CD4-positive, alpha-beta T cell (primary cell): ENCODE results near the gene FABP1. TPM values are rescaled to one million over a fixed set of nuclear protein-coding genes. Genes with fewer than 3 reads are reported as not detected.

Source experiments
- ATAC-seq: fragments of 200-7000 bp; cut with Tn5 transposase; one replicate; pipeline ENCODE4 v1.10.0; 2022; ENCODE audit warnings: mild to moderate bottlenecking; ENCODE audit not compliant: poor library complexity
- CTCF ChIA-PET: fragments of 350-600 bp; sonication (Branson Sonifier 250); formaldehyde crosslinking; loops from one replicate; lab custom pipeline; 2021; ENCODE audit warnings: antibody characterized with exemption, inconsistent platforms; lab: Charles Lee
- POLR2A ChIA-PET: fragments of 350-600 bp; sonication (Branson Sonifier 250); formaldehyde crosslinking; loops from one replicate; lab custom pipeline; 2021; ENCODE audit warnings: antibody characterized with exemption, inconsistent platforms; lab: Charles Lee
- DNase-seq, 14 experiments: peaks; one replicate each; pipeline ENCODE4 v3.0.0-alpha.2; 2013 to 2020; ENCODE audit warnings: mixed read lengths in 2 of 14
- H3K27ac ChIP-seq, 2 donors: one replicate each; pipeline versions ENCODE4 v1.5.1 to v1.7.0; 2013; ENCODE audit warnings: low read length in 2 of 2, low read depth in 1 of 2, mild to moderate bottlenecking in 1 of 2
- H3K27me3 ChIP-seq, 2 experiments: 1 replicate in 1 of 2; 2 replicates in 1 of 2; pipeline versions ENCODE4 v1.6.1 to v1.7.0; 2013; ENCODE audit warnings: low read length in 2 of 2, control low read depth in 1 of 2, mild to moderate bottlenecking in 1 of 2, moderate library complexity in 1 of 2; ENCODE audit not compliant: insufficient read depth in 2 of 2, control insufficient read depth in 1 of 2
- H3K36me3 ChIP-seq: one replicate; pipeline ENCODE4 v1.6.1; 2013; ENCODE audit warnings: low read length, control low read depth; ENCODE audit not compliant: insufficient read depth
- H3K4me1 ChIP-seq: one replicate; pipeline ENCODE4 v1.6.1; 2013; ENCODE audit warnings: low read length, control low read depth; ENCODE audit not compliant: insufficient read depth
- H3K4me3 ChIP-seq: one replicate; pipeline ENCODE4 v1.5.1; 2013; ENCODE audit warnings: mild to moderate bottlenecking, low read length, moderate library complexity
- H3K9me3 ChIP-seq, 2 experiments: 1 replicate in 1 of 2; 2 replicates in 1 of 2; pipeline versions ENCODE4 v1.6.1 to v1.7.0; 2013; ENCODE audit warnings: low read length in 2 of 2, mild to moderate bottlenecking in 2 of 2, control low read depth in 1 of 2, moderate library complexity in 1 of 2; ENCODE audit not compliant: control insufficient read depth in 1 of 2, insufficient read depth in 1 of 2
- H3K27ac Mint-ChIP-seq: one replicate; pipeline ENCODE4 v1.8.0; 2020; ENCODE audit warnings: mixed read lengths
- H3K27me3 Mint-ChIP-seq: one replicate; pipeline ENCODE4 v1.8.0; 2021; ENCODE audit warnings: mixed read lengths
- H3K36me3 Mint-ChIP-seq: one replicate; pipeline ENCODE4 v1.8.0; 2021; ENCODE audit warnings: low read depth, mixed read lengths
- H3K4me1 Mint-ChIP-seq: one replicate; pipeline ENCODE4 v1.8.0; 2021; ENCODE audit warnings: low read depth, mixed read lengths
- H3K4me3 Mint-ChIP-seq: one replicate; pipeline ENCODE4 v1.8.0; 2020; ENCODE audit warnings: mild to moderate bottlenecking, mixed read lengths
- H3K9me3 Mint-ChIP-seq: one replicate; pipeline ENCODE4 v1.8.0; 2020; ENCODE audit warnings: mixed read lengths
- intact Hi-C, 2 experiments: fragments of 100-400 bp; cut with DNase I in 1 of 2; cut with micrococcal nuclease in 1 of 2; formaldehyde crosslinking; loops; one replicate each; pipeline versions ENCODE4 v1.15.1 to v1.9.0; 2023 to 2025; cut with DNase I, micrococcal nuclease
- total RNA-seq, 174 experiments: library from RNA in 2 of 174; stranded (reverse) in 2 of 174; gene quantifications; one replicate each; pipeline ENCODE4 v1.2.3 and lab custom pipeline; 2021 to 2026
- TF ChIP-seq, protein P1 (sequence below): fragments of 200-600 bp; IDR thresholded peaks from one replicate; pipeline ENCODE4 v1.8.0; 2022; ENCODE audit warnings: antibody characterized with exemption, mild to moderate bottlenecking

The FABP1 gene
- total RNA-seq, 2 experiments from 2014 or later, result not detected

DNA sequence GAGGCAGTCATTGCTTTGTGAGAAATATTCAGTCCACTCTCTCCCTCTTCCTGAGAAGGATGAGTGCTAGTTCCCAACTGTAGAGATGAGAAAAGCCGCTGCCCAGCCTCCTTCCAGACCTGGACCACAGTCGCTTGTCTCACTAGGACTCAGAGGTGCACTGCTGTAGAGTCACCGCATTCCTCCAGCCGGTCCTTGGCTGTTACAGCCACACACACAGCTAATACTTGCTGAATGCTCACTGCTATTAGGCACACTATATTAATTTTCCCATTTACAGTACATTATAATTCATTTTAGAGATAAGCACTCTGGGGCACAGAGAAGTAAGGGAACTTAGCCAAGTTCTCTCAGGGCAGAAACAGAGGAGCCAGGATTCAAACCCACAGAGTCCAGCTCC, 10.0 kb upstream of the FABP1 start:
- DNase-seq (no peak), ATAC-seq (no peak)
- no peaks in the 10 kb centered on the region for H3K9me3 Mint-ChIP-seq
- no peak overlapping the region for H3K27ac ChIP-seq
- CTCF ChIA-PET, result no interaction called here
- no peaks in the 10 kb centered on the region for H3K4me1 Mint-ChIP-seq
- intact Hi-C loops, result no loop called here
- H3K36me3 Mint-ChIP-seq, result no peaks in the 10 kb centered on the region
- TF ChIP-seq, protein P1, sequence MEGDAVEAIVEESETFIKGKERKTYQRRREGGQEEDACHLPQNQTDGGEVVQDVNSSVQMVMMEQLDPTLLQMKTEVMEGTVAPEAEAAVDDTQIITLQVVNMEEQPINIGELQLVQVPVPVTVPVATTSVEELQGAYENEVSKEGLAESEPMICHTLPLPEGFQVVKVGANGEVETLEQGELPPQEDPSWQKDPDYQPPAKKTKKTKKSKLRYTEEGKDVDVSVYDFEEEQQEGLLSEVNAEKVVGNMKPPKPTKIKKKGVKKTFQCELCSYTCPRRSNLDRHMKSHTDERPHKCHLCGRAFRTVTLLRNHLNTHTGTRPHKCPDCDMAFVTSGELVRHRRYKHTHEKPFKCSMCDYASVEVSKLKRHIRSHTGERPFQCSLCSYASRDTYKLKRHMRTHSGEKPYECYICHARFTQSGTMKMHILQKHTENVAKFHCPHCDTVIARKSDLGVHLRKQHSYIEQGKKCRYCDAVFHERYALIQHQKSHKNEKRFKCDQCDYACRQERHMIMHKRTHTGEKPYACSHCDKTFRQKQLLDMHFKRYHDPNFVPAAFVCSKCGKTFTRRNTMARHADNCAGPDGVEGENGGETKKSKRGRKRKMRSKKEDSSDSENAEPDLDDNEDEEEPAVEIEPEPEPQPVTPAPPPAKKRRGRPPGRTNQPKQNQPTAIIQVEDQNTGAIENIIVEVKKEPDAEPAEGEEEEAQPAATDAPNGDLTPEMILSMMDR, result no peak
- peaks cover 7 to 10% of the 10 kb centered on the region in 2 experiments for H3K27me3 ChIP-seq
- no peak overlapping the region for H3K4me3 ChIP-seq
- no peaks in the 10 kb centered on the region for H3K36me3 ChIP-seq
- no peak overlapping the region for H3K4me3 Mint-ChIP-seq
- POLR2A ChIA-PET, result no interaction called here
- peaks cover 0 to 7% of the 10 kb centered on the region in 2 experiments for H3K9me3 ChIP-seq
- H3K27ac Mint-ChIP-seq, result no peak overlapping the region
- H3K27me3 Mint-ChIP-seq, result peaks cover 14% of the 10 kb centered on the region
- H3K4me1 ChIP-seq, result no peaks in the 10 kb centered on the region

DNA sequence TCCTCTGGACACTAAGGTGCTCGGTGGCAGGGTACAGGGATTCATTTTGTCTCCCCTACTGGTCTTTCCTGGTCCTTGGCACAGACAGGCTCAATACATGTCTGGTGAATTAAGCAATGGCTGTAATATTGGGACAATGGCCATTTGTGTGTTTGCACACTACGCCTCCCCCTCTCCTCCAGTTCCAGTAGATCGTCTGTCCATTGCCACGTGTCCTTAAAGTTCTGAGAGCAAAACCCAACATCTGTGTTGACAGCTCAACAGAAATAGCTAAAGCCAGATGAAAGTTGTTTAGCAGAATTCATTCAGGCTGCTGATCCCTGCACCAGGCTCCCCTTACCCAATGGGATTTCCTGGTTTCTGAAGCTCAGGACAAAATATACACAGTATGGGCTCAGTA, 9.0 kb upstream of the FABP1 start:
- DNase-seq (no peak), ATAC-seq (no peak)
- POLR2A ChIA-PET, result no interaction called here
- Mint-ChIP-seq H3K9me3 (no peaks in the 10 kb centered on the region), H3K36me3 (no peaks in the 10 kb centered on the region), H3K4me1 (no peaks in the 10 kb centered on the region), H3K27me3 (peaks cover 12% of the 10 kb centered on the region), H3K27ac (no peak overlapping the region), H3K4me3 (no peak overlapping the region)
- H3K27ac ChIP-seq, result no peak overlapping the region
- no peak overlapping the region for H3K4me3 ChIP-seq
- H3K9me3 ChIP-seq, result peaks cover 0 to 4% of the 10 kb centered on the region in 2 experiments
- TF ChIP-seq, protein P1, result no peak
- no peaks in the 10 kb centered on the region for H3K4me1 ChIP-seq
- peaks cover 7 to 10% of the 10 kb centered on the region in 2 experiments for H3K27me3 ChIP-seq
- CTCF ChIA-PET, result no interaction called here
- H3K36me3 ChIP-seq, result no peaks in the 10 kb centered on the region
- intact Hi-C loops, result no loop called here

DNA sequence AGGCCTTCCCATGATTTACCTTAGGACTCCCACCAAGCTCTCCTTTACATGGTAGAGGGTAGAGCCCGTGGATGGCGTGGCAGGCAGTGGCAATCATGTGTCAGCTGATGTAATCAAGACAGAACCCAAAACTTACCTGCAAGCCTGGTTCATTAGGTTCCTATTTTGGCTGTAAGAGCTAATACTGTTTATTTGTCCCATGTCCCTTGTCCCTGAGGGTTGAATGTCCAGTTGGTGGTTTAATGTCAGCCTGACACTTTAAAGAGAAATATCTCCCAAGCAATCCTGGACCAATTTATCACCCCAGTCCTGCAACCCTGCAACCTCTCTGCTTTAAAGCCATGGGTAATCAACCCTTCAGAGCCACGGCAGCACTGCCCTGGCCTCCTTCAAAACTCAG, 6.0 kb upstream of the FABP1 start:
- TF ChIP-seq, protein P1, result no peak
- H3K4me3 ChIP-seq, result no peak overlapping the region
- H3K27ac Mint-ChIP-seq, result no peak overlapping the region
- intact Hi-C loops, result no loop called here
- ATAC-seq, result no peak
- POLR2A ChIA-PET, result no interaction called here
- no peak for DNase-seq
- H3K36me3 Mint-ChIP-seq, result no peaks in the 10 kb centered on the region
- no peak overlapping the region for H3K4me3 Mint-ChIP-seq
- CTCF ChIA-PET, result interaction anchor here (0.9 kb wide), 1 partner anchor 73 kb away, joined by 3 read pairs; no protein-coding TSS in a partner anchor
- peaks cover 7 to 10% of the 10 kb centered on the region in 2 experiments for H3K27me3 ChIP-seq
- H3K4me1 ChIP-seq, result no peaks in the 10 kb centered on the region
- no peaks in the 10 kb centered on the region for H3K4me1 Mint-ChIP-seq
- no peak overlapping the region for H3K27ac ChIP-seq
- peaks cover 8% of the 10 kb centered on the region for H3K27me3 Mint-ChIP-seq
- H3K36me3 ChIP-seq, result no peaks in the 10 kb centered on the region
- H3K9me3 ChIP-seq, result no peaks in the 10 kb centered on the region
- no peaks in the 10 kb centered on the region for H3K9me3 Mint-ChIP-seq
